Measurements from ENCODE around the gene TAB3. TPM values are rescaled to one million over a fixed set of nuclear protein-coding genes. Genes with fewer than 3 reads are reported as not detected.
"Not testable (repeated sequence)": the region's sequence is repeated elsewhere in the genome, so short reads cannot be mapped to it uniquely, and the experiment has no call there.

The TAB3 gene
- total and polyA plus RNA-seq, 8 donors = 14.8 to 31.1 (median 28.4) TPM

DNA sequence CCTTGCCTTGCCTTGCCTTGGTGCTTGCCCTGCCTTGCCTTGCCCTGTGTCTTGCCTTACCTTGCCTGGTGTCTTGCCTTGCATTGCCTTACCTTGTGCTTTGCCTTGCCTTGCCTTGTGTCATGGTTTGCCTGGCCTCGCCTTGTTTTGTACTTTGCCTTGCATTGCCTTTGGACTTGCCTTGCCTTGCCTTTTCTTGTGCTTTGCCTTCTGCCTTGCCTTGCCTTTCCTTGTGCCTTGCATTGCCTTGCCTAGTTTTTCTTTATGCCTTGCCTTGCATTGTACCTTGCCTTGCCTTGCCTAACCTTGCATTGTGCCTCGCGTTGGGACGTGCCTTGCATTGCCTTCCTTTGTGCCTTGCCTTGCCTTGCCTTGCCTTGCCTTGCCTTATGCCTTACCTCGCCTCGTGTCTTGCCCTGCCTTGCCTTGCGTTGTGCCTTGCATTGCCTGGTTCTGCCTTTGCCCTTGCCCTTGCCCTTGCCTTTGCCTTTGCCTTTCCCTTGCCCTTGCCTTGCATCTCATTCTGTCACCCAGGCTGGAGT lies 82.8 kb downstream of the TAB3 start:
- intact Hi-C loops (cut with DNase I) = no loop called here
- H3K4me1 ChIP-seq = no peaks in the 10 kb centered on the region
- no peak overlapping the region for H3K4me3 ChIP-seq
- no peaks in the 10 kb centered on the region for H3K9me3 ChIP-seq
- ATAC-seq (no peak), DNase-seq (no peak)
- H3K36me3 ChIP-seq = no peaks in the 10 kb centered on the region
- TF ChIP-seq, protein P1, sequence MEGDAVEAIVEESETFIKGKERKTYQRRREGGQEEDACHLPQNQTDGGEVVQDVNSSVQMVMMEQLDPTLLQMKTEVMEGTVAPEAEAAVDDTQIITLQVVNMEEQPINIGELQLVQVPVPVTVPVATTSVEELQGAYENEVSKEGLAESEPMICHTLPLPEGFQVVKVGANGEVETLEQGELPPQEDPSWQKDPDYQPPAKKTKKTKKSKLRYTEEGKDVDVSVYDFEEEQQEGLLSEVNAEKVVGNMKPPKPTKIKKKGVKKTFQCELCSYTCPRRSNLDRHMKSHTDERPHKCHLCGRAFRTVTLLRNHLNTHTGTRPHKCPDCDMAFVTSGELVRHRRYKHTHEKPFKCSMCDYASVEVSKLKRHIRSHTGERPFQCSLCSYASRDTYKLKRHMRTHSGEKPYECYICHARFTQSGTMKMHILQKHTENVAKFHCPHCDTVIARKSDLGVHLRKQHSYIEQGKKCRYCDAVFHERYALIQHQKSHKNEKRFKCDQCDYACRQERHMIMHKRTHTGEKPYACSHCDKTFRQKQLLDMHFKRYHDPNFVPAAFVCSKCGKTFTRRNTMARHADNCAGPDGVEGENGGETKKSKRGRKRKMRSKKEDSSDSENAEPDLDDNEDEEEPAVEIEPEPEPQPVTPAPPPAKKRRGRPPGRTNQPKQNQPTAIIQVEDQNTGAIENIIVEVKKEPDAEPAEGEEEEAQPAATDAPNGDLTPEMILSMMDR (IDR thresholded peaks at IDR 0.05) = no peak
- H3K27me3 ChIP-seq = no peaks in the 10 kb centered on the region
- H3K27ac ChIP-seq = no peak overlapping the region

DNA sequence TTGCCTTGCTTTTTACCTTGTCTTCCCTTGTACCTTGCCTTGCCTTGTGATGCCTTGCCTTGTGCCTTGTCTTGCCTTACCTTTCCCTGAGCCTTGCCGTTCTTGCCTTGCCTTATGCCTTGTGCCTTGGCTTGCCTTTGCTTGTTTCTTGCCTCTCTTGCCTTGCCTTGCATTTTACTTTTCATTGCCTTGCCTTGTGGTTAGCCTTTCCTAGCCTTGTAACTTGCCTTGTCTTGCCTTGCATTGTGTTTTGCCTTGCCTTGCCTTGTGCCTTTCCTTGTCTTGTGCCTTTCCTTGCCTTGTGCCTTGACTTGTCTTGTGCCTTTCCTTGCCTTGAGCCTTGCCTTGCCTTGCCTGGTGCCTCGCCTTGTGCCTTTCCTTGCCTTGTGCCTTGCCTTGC lies 84.6 kb downstream of the TAB3 start:
- no peaks in the 10 kb centered on the region for H3K9me3 ChIP-seq
- TF ChIP-seq, protein P1 (IDR thresholded peaks at IDR 0.05) = no peak
- H3K36me3 ChIP-seq = no peaks in the 10 kb centered on the region
- no peak for ATAC-seq
- no peak overlapping the region for H3K27ac ChIP-seq
- DNase-seq = no peak
- no peaks in the 10 kb centered on the region for H3K4me1 ChIP-seq
- intact Hi-C loops (cut with DNase I) = no loop called here
- H3K4me3 ChIP-seq = no peak overlapping the region
- no peaks in the 10 kb centered on the region for H3K27me3 ChIP-seq

DNA sequence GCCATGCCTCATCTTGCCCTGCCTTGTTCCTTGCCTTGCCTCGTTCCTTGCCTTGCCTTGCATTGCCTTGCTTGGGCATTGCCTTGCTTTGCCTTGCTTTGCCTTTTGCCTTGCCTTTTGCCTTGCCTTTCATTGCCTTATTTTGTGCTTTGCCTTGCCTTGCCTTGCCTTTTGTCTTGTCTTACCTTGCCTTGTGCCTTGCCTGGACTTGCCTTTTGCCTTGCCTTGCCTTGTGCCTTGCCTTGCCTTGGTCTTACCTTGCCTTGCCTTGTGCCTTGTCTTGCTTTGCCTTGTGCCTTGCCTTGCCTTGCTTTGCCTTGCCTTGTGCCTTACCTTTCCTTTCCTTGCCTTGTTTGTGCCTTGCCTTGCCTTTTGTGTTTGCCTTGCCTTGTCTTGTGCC lies 88.2 kb downstream of the TAB3 start:
- Histone ChIP-seq H3K4me3 (no peak overlapping the region), H3K27ac (no peak overlapping the region), H3K4me1 (no peaks in the 10 kb centered on the region), H3K27me3 (no peaks in the 10 kb centered on the region), H3K36me3 (no peaks in the 10 kb centered on the region), H3K9me3 (no peaks in the 10 kb centered on the region)
- TF ChIP-seq, protein P1 (IDR thresholded peaks at IDR 0.05) = no peak
- no peak for DNase-seq
- no peak for ATAC-seq
- intact Hi-C loops (cut with DNase I) = no loop called here

DNA sequence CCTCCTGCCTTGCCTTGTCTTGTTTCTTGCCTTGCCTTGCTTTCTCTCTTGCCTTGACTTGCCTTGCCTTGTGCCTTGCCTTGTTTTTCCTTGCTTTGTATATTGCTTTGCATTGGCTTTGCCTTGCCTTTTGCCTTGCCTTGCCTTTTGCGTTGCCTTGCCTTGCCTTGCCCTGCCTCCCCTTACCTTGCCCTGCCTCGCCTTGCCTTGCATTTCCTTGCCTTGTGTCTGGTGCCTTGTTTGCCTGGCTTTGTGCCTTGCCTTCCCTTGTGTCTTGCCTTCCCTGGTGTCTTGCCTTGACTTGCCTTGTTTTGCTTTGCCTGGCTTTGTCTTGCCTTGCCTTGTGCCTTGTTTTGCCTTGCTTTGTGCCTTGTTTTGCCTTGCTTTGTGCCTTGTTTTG lies 89.7 kb downstream of the TAB3 start:
- no peaks in the 10 kb centered on the region for H3K36me3 ChIP-seq
- no peak for DNase-seq
- TF ChIP-seq, protein P1 (IDR thresholded peaks at IDR 0.05) = no peak
- H3K4me3 ChIP-seq = no peak overlapping the region
- H3K9me3 ChIP-seq = no peaks in the 10 kb centered on the region
- H3K27me3 ChIP-seq = no peaks in the 10 kb centered on the region
- no peaks in the 10 kb centered on the region for H3K4me1 ChIP-seq
- no peak for ATAC-seq
- H3K27ac ChIP-seq = no peak overlapping the region
- intact Hi-C loops (cut with DNase I) = no loop called here

DNA sequence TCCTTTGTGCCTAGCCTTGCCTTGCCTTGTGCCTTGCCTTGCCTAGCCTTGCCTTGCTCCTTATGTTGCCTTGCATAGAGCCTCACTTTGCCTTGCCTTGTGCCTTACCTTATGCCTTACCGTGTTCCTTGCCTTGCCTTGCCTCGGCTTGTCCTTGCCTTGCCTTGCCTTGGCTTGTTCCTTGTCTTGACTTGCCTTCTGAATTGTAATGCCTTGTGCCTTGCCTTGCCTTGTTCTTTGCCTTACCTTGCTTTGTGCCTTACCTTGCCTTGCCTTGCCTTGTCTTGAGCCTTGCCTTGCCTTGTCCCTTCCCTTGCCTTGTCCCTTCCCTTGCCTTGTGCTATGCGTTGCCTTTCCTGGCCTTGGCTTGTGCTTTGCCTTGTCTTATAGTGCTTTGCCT lies 90.2 kb downstream of the TAB3 start:
- H3K9me3 ChIP-seq = no peaks in the 10 kb centered on the region
- H3K4me3 ChIP-seq = no peak overlapping the region
- TF ChIP-seq, protein P1 (IDR thresholded peaks at IDR 0.05) = no peak
- no peaks in the 10 kb centered on the region for H3K27me3 ChIP-seq
- no peak overlapping the region for H3K27ac ChIP-seq
- intact Hi-C loops (cut with DNase I) = no loop called here
- no peak for DNase-seq
- no peaks in the 10 kb centered on the region for H3K36me3 ChIP-seq
- H3K4me1 ChIP-seq = no peaks in the 10 kb centered on the region
- ATAC-seq = no peak

DNA sequence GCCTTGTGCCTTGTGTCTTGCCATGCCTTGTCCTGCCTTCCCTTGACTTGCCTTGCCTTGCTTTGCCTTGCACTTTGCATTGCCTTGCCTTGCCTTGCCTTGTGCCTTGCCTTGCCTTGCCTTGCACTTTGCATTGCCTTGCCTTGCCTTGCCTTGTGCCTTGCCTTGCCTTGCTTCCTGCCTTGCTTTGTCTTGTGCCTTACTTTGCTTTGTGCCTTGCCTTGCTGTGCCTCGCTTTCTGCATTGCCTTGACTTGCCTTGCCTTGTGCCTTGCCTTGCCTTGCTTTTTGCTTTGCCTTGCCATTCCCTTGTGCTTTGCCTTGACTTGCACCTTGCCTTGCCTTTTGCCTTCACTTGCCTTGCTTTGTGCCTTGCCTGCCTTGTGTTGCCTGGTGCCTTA lies 91.8 kb downstream of the TAB3 start:
- intact Hi-C loops (cut with DNase I); ATAC-seq; DNase-seq; H3K9me3 ChIP-seq; H3K27me3 ChIP-seq; H3K4me3 ChIP-seq; H3K36me3 ChIP-seq; H3K27ac ChIP-seq; H3K4me1 ChIP-seq: not testable (repeated sequence)

Measured in left lung (tissue), 10 donors.